H1 (cell line): ENCODE data around the gene POLR3G. TPM values are rescaled to one million over a fixed set of nuclear protein-coding genes. Genes with fewer than 3 reads are reported as not detected.

Experiments used
- CTBP2 ChIP-seq: IDR thresholded peaks from 2 replicates; pipeline ENCODE4 v1.7.0; 2011; ENCODE audit warnings: borderline replicate concordance, mild to moderate bottlenecking, moderate library complexity, mixed read lengths, low read length; ENCODE audit not compliant: insufficient read depth, insufficient read length
- KDM5A ChIP-seq: fragments of 200-600 bp; IDR thresholded peaks from 2 replicates; pipeline ENCODE4 v1.7.1; 2012; ENCODE audit warnings: mild to moderate bottlenecking, low read length, inconsistent platforms, mixed read lengths
- PHF8 ChIP-seq: fragments of 200-600 bp; sonication (generic); conservative IDR thresholded peaks from 2 replicates; pipeline ENCODE4 v1.7.1; 2012; ENCODE audit warnings: low read depth, mild to moderate bottlenecking, inconsistent platforms, low read length, moderate library complexity
- RBBP5 ChIP-seq: IDR thresholded peaks from 2 replicates; pipeline ENCODE4 v1.7.1; 2012; ENCODE audit warnings: low read depth, mild to moderate bottlenecking, inconsistent platforms, low read length, moderate library complexity, borderline replicate concordance
- polyA plus RNA-seq, 7 experiments: library from polyadenylated mRNA; depleted of rRNA in 3 of 7; stranded (reverse) in 5 of 7; unstranded in 2 of 7; fragments of >200 nt in 5 of 7; fragments of 200-250 nt in 2 of 7; gene quantifications; 1 replicate in 5 of 7; 2 replicates in 1 of 7; 4 replicates in 1 of 7; pipeline versions ENCODE4 v1.2.1 to v1.2.3, GENCODE V29; 2011 to 2013; ENCODE audit warnings: missing spikeins in 2 of 7, mixed read lengths in 2 of 7
- total RNA-seq: library from RNA; stranded (reverse); fragmentation: NEBNext Ultra II Directional; extraction: Animal tissue kit (Norgen Biotek cat#: 25700); gene quantifications from 2 replicates; pipeline ENCODE4 v1.2.1, GENCODE V29; 2021
- TF ChIP-seq, protein P1 (sequence below): fragments of 300-600 bp; sonication (generic); IDR thresholded peaks from 2 replicates; pipeline ENCODE4 v1.7.1; 2012; ENCODE audit warnings: low read length, moderate library complexity, mild to moderate bottlenecking, inconsistent platforms; ENCODE audit not compliant: insufficient replicate concordance
- TF ChIP-seq, protein P2 (sequence below): IDR thresholded peaks from 2 replicates; pipeline ENCODE4 v1.6.1; 2012; ENCODE audit warnings: inconsistent platforms

The POLR3G gene
- total and polyA plus RNA-seq, 2 of the 8 experiments (the other 6 are each of a cell fraction or from before 2014, with no cell fraction given): 119 to 179 TPM

DNA sequence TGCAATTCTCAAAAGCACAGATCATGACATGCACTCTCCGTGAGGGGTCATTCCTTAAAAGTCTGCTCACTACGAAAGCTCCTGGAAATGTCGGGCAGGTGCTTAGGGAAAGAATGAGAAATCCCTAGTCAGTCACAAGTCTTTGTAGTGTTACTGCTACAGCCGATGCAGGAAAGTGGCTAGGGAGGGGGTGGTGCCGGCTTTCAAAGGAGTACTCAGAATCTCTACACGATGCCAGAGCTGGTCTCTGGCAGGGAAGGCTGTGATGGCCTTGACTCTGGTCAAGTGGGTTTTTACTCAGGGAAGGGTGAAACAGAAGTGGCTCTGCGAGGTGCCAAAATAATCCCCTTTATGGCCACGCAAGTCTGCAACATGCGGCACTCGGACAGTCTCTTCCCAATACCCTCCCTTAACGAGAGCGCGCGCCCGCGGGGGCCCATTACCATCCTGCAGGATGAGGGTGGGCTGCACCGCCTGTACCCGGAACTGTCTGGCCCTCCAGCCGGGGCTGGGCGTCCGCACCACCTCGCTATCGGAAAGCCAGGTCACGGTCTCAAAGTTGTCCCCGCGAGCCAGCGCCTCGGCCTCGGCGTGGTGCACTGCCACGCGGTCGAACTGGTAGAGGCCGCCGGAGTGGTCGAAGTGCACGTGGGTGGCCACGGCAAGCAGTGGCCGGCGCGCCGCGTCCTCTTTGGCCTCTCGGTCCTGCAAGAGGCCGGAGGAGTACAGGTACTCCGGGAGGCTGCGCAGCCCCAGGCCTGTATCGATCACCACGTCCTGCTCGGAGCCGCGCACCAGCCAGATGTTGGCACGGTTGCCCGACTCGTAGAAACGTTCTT is 1.0 kb upstream of the POLR3G start (continued):
- TF ChIP-seq, protein P1, sequence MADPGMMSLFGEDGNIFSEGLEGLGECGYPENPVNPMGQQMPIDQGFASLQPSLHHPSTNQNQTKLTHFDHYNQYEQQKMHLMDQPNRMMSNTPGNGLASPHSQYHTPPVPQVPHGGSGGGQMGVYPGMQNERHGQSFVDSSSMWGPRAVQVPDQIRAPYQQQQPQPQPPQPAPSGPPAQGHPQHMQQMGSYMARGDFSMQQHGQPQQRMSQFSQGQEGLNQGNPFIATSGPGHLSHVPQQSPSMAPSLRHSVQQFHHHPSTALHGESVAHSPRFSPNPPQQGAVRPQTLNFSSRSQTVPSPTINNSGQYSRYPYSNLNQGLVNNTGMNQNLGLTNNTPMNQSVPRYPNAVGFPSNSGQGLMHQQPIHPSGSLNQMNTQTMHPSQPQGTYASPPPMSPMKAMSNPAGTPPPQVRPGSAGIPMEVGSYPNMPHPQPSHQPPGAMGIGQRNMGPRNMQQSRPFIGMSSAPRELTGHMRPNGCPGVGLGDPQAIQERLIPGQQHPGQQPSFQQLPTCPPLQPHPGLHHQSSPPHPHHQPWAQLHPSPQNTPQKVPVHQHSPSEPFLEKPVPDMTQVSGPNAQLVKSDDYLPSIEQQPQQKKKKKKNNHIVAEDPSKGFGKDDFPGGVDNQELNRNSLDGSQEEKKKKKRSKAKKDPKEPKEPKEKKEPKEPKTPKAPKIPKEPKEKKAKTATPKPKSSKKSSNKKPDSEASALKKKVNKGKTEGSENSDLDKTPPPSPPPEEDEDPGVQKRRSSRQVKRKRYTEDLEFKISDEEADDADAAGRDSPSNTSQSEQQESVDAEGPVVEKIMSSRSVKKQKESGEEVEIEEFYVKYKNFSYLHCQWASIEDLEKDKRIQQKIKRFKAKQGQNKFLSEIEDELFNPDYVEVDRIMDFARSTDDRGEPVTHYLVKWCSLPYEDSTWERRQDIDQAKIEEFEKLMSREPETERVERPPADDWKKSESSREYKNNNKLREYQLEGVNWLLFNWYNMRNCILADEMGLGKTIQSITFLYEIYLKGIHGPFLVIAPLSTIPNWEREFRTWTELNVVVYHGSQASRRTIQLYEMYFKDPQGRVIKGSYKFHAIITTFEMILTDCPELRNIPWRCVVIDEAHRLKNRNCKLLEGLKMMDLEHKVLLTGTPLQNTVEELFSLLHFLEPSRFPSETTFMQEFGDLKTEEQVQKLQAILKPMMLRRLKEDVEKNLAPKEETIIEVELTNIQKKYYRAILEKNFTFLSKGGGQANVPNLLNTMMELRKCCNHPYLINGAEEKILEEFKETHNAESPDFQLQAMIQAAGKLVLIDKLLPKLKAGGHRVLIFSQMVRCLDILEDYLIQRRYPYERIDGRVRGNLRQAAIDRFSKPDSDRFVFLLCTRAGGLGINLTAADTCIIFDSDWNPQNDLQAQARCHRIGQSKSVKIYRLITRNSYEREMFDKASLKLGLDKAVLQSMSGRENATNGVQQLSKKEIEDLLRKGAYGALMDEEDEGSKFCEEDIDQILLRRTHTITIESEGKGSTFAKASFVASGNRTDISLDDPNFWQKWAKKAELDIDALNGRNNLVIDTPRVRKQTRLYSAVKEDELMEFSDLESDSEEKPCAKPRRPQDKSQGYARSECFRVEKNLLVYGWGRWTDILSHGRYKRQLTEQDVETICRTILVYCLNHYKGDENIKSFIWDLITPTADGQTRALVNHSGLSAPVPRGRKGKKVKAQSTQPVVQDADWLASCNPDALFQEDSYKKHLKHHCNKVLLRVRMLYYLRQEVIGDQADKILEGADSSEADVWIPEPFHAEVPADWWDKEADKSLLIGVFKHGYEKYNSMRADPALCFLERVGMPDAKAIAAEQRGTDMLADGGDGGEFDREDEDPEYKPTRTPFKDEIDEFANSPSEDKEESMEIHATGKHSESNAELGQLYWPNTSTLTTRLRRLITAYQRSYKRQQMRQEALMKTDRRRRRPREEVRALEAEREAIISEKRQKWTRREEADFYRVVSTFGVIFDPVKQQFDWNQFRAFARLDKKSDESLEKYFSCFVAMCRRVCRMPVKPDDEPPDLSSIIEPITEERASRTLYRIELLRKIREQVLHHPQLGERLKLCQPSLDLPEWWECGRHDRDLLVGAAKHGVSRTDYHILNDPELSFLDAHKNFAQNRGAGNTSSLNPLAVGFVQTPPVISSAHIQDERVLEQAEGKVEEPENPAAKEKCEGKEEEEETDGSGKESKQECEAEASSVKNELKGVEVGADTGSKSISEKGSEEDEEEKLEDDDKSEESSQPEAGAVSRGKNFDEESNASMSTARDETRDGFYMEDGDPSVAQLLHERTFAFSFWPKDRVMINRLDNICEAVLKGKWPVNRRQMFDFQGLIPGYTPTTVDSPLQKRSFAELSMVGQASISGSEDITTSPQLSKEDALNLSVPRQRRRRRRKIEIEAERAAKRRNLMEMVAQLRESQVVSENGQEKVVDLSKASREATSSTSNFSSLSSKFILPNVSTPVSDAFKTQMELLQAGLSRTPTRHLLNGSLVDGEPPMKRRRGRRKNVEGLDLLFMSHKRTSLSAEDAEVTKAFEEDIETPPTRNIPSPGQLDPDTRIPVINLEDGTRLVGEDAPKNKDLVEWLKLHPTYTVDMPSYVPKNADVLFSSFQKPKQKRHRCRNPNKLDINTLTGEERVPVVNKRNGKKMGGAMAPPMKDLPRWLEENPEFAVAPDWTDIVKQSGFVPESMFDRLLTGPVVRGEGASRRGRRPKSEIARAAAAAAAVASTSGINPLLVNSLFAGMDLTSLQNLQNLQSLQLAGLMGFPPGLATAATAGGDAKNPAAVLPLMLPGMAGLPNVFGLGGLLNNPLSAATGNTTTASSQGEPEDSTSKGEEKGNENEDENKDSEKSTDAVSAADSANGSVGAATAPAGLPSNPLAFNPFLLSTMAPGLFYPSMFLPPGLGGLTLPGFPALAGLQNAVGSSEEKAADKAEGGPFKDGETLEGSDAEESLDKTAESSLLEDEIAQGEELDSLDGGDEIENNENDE: no peak
- TF ChIP-seq PHF8: peak; percentile 22
- TF ChIP-seq, protein P2, sequence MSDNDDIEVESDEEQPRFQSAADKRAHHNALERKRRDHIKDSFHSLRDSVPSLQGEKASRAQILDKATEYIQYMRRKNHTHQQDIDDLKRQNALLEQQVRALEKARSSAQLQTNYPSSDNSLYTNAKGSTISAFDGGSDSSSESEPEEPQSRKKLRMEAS: peak; percentile 89
- TF ChIP-seq CTBP2: peak; percentile 37
- 0 out of 2 replicates have a peak, but pooled peaks have one; percentile 4 for TF ChIP-seq KDM5A
- TF ChIP-seq RBBP5: 0 out of 2 replicates have a peak, but pooled peaks have one; percentile 23
- TF ChIP-seq, all 59 proteins: peak for 7
